Large intestine (tissue), 12 donors: ENCODE results near the gene YY1AP1. TPM values are rescaled to one million over a fixed set of nuclear protein-coding genes. Genes with fewer than 3 reads are reported as not detected.
"Not testable (repeated sequence)": the region's sequence is repeated elsewhere in the genome, so short reads cannot be mapped to it uniquely, and the experiment has no call there.

Experiments used
- DNase-seq, 2 donors: peaks; one replicate each; pipeline versions ENCODE4 v3.0.0 to v3.0.0-alpha.2; 2013
- H3K27ac ChIP-seq: one replicate; pipeline ENCODE4 v1.5.1; 2013; ENCODE audit warnings: low read length
- H3K27me3 ChIP-seq: 2 replicates; pipeline ENCODE4 v1.6.1; 2013; ENCODE audit warnings: low read length; ENCODE audit not compliant: control insufficient read depth, insufficient read depth
- H3K36me3 ChIP-seq: 2 replicates; pipeline ENCODE4 v1.6.1; 2013; ENCODE audit warnings: low read length; ENCODE audit not compliant: control insufficient read depth, insufficient read depth
- H3K4me1 ChIP-seq: one replicate; pipeline ENCODE4 v1.6.1; 2013; ENCODE audit warnings: low read length; ENCODE audit not compliant: control insufficient read depth, insufficient read depth
- H3K4me3 ChIP-seq: one replicate; pipeline ENCODE4 v1.5.1; 2013; ENCODE audit warnings: low read length
- H3K9me3 ChIP-seq: one replicate; pipeline ENCODE4 v1.6.1; 2013; ENCODE audit warnings: mild to moderate bottlenecking, low read depth, low read length, moderate library complexity; ENCODE audit not compliant: control insufficient read depth
- WGBS: methylation state at CpG from one replicate; pipeline ENCODE4 v1.1.5; 2013; ENCODE audit warnings: low lambda C conversion rate; ENCODE audit not compliant: insufficient coverage; 5-methylcytosine and 5-hydroxymethylcytosine counted together
- long read RNA-seq, 11 donors: transcript quantifications; one replicate each; lab custom pipeline, GENCODE V29; 2026
- polyA plus RNA-seq: library from polyadenylated mRNA; unstranded; fragments of 120-200 nt; gene quantifications from one replicate; pipeline ENCODE4 v1.2.1, GENCODE V29; 2013

YY1AP1 gene, protein sequence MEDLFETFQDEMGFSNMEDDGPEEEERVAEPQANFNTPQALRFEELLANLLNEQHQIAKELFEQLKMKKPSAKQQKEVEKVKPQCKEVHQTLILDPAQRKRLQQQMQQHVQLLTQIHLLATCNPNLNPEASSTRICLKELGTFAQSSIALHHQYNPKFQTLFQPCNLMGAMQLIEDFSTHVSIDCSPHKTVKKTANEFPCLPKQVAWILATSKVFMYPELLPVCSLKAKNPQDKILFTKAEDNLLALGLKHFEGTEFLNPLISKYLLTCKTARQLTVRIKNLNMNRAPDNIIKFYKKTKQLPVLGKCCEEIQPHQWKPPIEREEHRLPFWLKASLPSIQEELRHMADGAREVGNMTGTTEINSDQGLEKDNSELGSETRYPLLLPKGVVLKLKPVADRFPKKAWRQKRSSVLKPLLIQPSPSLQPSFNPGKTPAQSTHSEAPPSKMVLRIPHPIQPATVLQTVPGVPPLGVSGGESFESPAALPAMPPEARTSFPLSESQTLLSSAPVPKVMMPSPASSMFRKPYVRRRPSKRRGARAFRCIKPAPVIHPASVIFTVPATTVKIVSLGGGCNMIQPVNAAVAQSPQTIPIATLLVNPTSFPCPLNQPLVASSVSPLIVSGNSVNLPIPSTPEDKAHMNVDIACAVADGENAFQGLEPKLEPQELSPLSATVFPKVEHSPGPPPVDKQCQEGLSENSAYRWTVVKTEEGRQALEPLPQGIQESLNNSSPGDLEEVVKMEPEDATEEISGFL
- polyA plus RNA-seq = 57.1 TPM
- long read RNA-seq, donor 1, partial matches to known transcripts = 0 of 4 reads
- long read RNA-seq, donor 1, other reads (novel, unspliced or antisense) = 0 of 4 reads
- long read RNA-seq, donor 2, partial matches to known transcripts = 219 of 225 reads
- long read RNA-seq, donor 2, other reads (novel, unspliced or antisense) = 0 of 225 reads
- long read RNA-seq, donor 3 = 0 reads
- long read RNA-seq, donor 4 = 0 reads
- long read RNA-seq, donor 5, partial matches to known transcripts = 0 of 6 reads
- long read RNA-seq, donor 5, other reads (novel, unspliced or antisense) = 0 of 6 reads
- long read RNA-seq, donor 6, partial matches to known transcripts = 0 of 7 reads
- long read RNA-seq, donor 6, other reads (novel, unspliced or antisense) = 0 of 7 reads
- long read RNA-seq, donor 7, partial matches to known transcripts = 0 of 6 reads
- long read RNA-seq, donor 7, other reads (novel, unspliced or antisense) = 0 of 6 reads
- long read RNA-seq, donor 8, partial matches to known transcripts = 8 of 16 reads
- long read RNA-seq, donor 8, other reads (novel, unspliced or antisense) = 0 of 16 reads
- long read RNA-seq, donor 9 = 0 reads
- long read RNA-seq, donor 10, transcript YY1AP1-205 (11 exons, 2,663 nt) = major isoform, 7 of 200 reads
- long read RNA-seq, donor 10, partial matches to known transcripts = 190 of 200 reads
- long read RNA-seq, donor 10, other reads (novel, unspliced or antisense) = 0 of 200 reads
- long read RNA-seq, donor 11, partial matches to known transcripts = 0 of 6 reads
- long read RNA-seq, donor 11, other reads (novel, unspliced or antisense) = 0 of 6 reads

DNA sequence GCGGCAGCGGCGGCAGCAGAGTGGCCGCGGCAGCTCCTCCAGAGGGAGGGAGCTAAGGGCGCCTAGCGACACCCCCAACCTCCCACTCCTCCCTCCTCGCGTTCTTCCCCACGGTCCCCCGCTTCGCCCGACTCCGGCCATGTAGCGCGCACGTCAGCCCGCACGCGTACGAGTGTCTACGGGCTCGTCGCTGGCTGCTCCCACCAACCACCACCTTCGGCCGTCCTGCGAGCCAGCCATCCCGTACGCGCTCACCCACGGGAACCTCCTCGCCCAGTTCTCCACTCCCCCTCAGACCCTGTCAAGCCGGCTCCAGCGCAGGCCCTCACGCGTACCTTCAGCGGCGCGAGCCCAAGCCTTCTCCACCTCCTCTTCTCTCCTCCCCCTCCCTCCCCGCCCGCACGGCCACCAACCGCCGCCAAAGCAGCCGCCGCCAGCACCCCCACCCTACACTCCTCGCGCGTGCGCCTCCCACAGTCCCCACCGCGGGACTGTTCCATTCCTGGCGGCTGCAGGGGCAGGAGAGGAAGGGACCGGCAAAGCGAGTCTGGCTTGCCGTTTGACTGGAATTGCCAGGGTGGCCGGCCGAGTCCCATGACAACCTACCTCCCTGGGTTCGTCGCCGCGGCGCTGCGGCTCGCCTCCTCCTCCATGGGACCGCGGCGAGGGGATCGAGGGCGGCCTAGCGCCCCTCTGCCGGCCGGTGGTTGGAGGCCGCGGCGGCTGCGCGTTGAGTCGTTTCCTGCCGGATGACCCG, at the start of gene YY1AP1:
YY1AP1 (minus strand) TSS at position 451 of the 757 bp plus-strand sequence. CDS start 8,338 bp downstream, outside the sequence.
- no CpG with 5 or more reads among the region's 81 CpGs for WGBS
- DNase-seq = peak; percentile 88 to 97
- peak within 1 kb of the TSS; percentile 100 for H3K4me3 ChIP-seq
- peaks cover 2% of the 10 kb centered on the region for H3K36me3 ChIP-seq
- peaks cover 7% of the 10 kb centered on the region for H3K4me1 ChIP-seq
- no peaks in the 10 kb centered on the region for H3K9me3 ChIP-seq
- H3K27ac ChIP-seq = peak within 1 kb of the TSS; percentile 94
- H3K27me3 ChIP-seq = no peaks in the 10 kb centered on the region

DNA sequence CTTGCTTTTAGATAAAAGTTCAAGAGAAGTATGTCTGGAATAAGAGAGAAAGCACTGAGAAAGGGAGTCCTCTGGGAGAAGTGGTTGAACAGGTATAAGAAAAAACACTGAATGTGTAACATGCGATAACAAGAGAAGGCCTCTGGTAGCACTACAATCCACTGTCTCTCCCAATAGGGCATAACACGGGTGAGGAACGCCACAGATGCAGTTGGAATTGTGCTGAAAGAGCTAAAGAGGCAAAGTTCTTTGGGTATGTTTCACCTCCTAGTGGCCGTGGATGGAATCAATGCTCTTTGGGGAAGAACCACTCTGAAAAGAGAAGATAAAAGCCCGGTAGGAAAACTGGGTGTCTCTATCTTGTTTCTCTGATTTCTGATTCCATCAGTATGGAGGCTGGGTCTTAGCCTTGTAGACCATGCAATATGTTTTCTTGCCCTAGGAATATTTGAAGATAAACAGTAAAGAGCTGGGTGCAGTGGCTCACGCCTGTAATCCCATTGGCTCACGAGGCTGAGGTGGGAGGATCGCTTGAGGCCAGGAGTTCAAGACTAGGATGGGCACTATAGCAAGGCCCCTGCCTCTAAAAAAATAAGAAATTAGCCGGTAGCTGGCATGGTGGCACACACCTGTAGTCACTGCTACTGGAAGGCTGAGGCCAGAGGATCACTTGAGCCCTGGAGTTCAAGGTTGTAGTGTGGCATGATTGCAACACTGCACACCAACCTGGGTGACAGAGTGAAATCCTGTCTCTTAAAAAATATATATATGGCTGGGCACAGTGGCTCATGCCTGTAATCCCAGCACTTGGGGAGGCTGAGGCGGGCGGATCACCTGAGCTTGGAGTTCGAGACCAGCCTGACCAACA, 40.7 kb upstream of the YY1AP1 start:
- no CpG with 5 or more reads among the region's 12 CpGs for WGBS
- H3K27ac ChIP-seq = no peak overlapping the region
- peak; percentile 50 to 65 for DNase-seq
- H3K9me3 ChIP-seq = no peaks in the 10 kb centered on the region
- H3K27me3 ChIP-seq = no peaks in the 10 kb centered on the region
- H3K4me1 ChIP-seq = no peaks in the 10 kb centered on the region
- H3K4me3 ChIP-seq = no peak overlapping the region
- peaks cover 44% of the 10 kb centered on the region for H3K36me3 ChIP-seq

DNA sequence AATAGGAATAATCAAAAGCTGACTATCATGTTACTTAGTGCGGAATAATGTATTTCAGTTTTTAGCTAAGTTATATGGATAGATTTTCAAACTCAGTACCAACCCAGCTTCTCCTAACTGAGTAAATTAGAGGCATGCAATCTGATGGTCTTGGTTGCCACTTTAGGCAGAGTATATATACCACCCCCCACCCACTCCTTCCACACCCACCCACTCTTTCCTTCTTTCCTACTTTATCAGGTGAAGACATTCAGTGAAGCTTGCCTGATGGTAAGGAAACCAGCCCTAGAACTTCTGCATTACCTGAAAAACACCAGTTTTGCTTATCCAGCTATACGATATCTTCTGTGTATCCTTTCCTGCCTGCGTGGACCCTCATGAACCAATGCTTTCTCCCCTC, 36.6 kb upstream of the YY1AP1 start:
- DNase-seq = no peak
- Histone ChIP-seq H3K9me3 (no peaks in the 10 kb centered on the region), H3K27ac (no peak overlapping the region), H3K4me3 (no peak overlapping the region), H3K36me3 (peaks cover 37% of the 10 kb centered on the region), H3K4me1 (no peaks in the 10 kb centered on the region), H3K27me3 (no peaks in the 10 kb centered on the region)
- WGBS = 95% methylated on average over 3 of the region's 3 CpGs

DNA sequence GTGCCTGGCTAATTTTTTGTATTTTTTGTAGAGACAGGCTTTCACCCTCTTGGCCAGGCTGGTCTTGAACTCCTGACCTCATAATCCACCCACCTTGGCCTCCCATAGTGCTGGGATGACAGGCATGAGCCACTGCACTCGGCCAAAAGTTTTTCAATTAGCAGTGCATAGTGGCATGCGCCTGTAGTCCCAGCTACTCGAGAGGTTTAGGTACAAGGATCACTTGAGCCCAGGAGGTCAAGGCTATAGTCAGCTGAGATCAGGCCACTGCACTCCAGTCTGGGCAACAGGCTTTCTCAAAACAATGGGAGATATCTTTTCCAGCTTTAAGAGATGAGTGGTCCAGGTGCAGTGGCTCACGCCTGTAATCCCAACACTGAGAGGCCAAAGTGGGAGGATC, 31.1 kb upstream of the YY1AP1 start:
- WGBS = no CpG with 5 or more reads among the region's 4 CpGs
- no peak overlapping the region for H3K27ac ChIP-seq
- no peak for DNase-seq
- H3K4me1 ChIP-seq = no peaks in the 10 kb centered on the region
- no peaks in the 10 kb centered on the region for H3K27me3 ChIP-seq
- H3K4me3 ChIP-seq = no peak overlapping the region
- peaks cover 18% of the 10 kb centered on the region for H3K36me3 ChIP-seq
- no peaks in the 10 kb centered on the region for H3K9me3 ChIP-seq

DNA sequence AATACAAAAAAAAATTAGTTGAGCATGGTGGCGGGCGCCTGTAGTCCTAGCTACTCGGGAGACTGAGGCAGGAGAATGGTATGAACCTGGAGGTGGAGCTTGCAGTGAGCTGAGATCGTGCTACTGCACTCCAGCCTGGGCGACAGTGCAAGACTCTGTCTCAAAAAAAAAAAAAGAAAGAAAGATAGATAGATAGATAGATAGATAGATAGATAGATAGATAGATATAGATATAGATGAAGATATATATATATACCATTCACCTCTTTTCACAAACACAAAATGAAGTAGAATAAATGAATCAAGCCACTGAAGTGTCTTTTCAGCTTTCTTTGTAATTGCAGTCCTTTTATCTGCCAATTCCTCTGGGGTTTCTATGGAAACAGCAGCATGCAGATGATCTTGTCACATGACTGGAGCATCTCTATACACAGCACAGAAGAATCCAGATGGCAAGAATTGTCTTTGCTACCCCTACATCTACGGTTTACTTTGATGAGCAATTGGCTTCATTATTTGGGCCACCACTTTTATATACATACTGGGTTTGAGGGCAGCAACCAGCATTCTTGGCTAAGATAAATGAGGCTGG, 30.0 kb upstream of the YY1AP1 start:
- H3K4me3 ChIP-seq, DNase-seq, H3K9me3 ChIP-seq, H3K27me3 ChIP-seq, H3K27ac ChIP-seq, H3K4me1 ChIP-seq: not testable (repeated sequence)
- 80% methylated on average over 1 of the region's 6 CpGs for WGBS
- H3K36me3 ChIP-seq = peaks cover 18% of the 10 kb centered on the region

DNA sequence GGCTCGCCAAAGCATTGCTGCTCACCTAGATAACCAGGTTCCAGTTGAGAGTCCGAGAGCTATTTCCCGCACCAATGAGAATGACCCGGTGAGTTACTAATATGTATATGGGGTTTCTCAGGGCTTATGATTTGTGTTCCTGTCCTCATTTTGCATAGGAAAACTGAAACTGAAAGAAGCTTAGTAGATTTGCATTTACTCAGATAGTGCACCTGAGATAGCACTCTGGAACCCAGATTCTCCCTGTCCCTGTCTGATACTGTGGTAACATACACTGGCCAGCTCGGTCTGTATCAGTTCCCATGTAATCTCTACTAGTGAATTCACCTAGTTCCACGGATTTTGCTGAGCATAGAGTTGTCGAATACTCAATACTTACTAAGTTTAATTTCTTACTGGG, 28.5 kb upstream of the YY1AP1 start:
- 60% methylated on average over 3 of the region's 7 CpGs for WGBS
- peaks cover 12% of the 10 kb centered on the region for H3K36me3 ChIP-seq

DNA sequence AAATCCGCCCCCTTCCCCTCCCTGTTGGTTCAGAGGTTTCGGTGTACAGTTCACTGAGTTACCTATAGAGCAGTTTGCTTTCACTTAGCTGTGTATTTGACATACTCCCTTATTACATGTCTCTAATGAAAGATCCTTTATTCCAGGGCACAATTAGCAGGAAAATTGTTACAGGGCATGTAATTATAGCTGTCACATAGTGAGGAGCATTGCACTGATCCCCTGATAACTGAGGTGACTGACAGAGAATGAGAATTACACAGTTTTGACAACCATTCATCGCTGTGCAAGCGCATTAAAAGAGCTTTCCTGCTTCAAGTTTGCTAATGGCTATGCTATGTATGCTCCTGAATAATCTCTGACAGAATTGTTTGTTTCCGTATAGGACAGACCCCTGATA, 27.2 kb upstream of the YY1AP1 start:
- H3K4me3 ChIP-seq = no peak overlapping the region
- no peak for DNase-seq
- H3K4me1 ChIP-seq = no peaks in the 10 kb centered on the region
- peaks cover 7% of the 10 kb centered on the region for H3K36me3 ChIP-seq
- H3K27ac ChIP-seq = no peak overlapping the region
- WGBS = no CpG with 5 or more reads among the region's 5 CpGs
- no peaks in the 10 kb centered on the region for H3K9me3 ChIP-seq
- no peaks in the 10 kb centered on the region for H3K27me3 ChIP-seq

More for the DNA sequence above, 28.5 kb upstream of the YY1AP1 start:
- Histone ChIP-seq H3K27me3 (no peaks in the 10 kb centered on the region), H3K27ac (no peak overlapping the region), H3K4me1 (no peaks in the 10 kb centered on the region), H3K9me3 (no peaks in the 10 kb centered on the region), H3K4me3 (no peak overlapping the region)
- peak in 1 of 2 donors; percentile 44 for DNase-seq

DNA sequence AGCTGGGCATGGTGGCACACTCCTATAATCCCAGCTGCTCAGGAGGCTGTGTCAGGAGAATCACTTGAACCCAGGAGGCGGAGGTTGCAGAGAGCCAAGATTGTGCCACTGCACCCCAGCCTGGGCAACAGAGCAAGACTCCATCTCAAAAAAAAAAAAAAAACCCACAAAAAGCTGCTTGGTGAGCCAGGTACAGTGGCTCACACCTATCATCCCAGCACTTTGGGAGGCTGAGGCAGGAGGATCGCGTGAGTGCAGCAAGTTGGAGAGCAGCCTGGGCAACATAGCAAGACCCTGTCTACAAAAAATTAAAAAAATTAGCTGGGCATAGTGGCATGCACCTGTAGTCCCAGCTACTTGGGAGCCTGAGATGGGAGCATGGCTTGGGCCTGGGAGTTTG, 26.5 kb upstream of the YY1AP1 start:
- not testable (repeated sequence) for H3K9me3 ChIP-seq, H3K36me3 ChIP-seq, H3K27ac ChIP-seq, H3K27me3 ChIP-seq, DNase-seq, H3K4me3 ChIP-seq, H3K4me1 ChIP-seq
- WGBS = no CpG with 5 or more reads among the region's 3 CpGs
